HCT116 (cell line): ENCODE results near the gene RGS6. TPM values are rescaled to one million over a fixed set of nuclear protein-coding genes. Genes with fewer than 3 reads are reported as not detected.

Experiments used
- ATAC-seq: fragments of 200-7000 bp; cut with Tn5 transposase; 2 replicates; pipeline ENCODE4 v1.9.1; 2020; ENCODE audit warnings: mild to moderate bottlenecking, moderate library complexity
- BruUV-seq: library from RNA; stranded (reverse); fragments of 400-500 nt; replicated peaks from 2 replicates; lab custom pipeline; 2021; lab: Mats Ljungman, UMichigan
- CTCF ChIA-PET: fragments of 300-600 bp; sonication (Branson Sonifier 250); formaldehyde crosslinking; loops from one replicate; lab custom pipeline; 2021; ENCODE audit warnings: antibody characterized with exemption; lab: Charles Lee
- POLR2A ChIA-PET: fragments of 300-600, 350-600 bp; sonication (Branson Sonifier 250); formaldehyde crosslinking; loops from one replicate; lab custom pipeline; 2021; ENCODE audit warnings: antibody characterized with exemption; lab: Charles Lee
- RAD21 ChIA-PET, 2 experiments: fragments of 300-600 bp; sonication (Branson Sonifier 250); formaldehyde crosslinking; loops; one replicate each; lab custom pipeline; 2023; ENCODE audit warnings: low total read pairs in 2 of 2; ENCODE audit not compliant: uncharacterized antibody in 2 of 2, unreplicated experiment in 2 of 2, low non-redundant PET in 1 of 2; lab: Charles Lee
- DNase-seq: peaks from one replicate; pipeline ENCODE4 v3.0.0-alpha.2; 2010; ENCODE audit warnings: low read depth, low spot score
- H2AFZ ChIP-seq: fragments of 200-600 bp; shearing (Covaris generic), sonication (generic); 2 replicates; pipeline ENCODE4 v1.6.1; 2017; ENCODE audit warnings: low read depth, mixed run types, mixed read lengths, antibody characterized with exemption, low read length; ENCODE audit not compliant: poor library complexity, severe bottlenecking
- H3K27ac ChIP-seq: 2 replicates; pipeline ENCODE4 v1.5.1; 2012; ENCODE audit warnings: low read depth, low read length
- H3K27me3 ChIP-seq: fragments of 200-600 bp; sonication (generic); 2 replicates; pipeline ENCODE4 v1.6.1; 2016; ENCODE audit warnings: mixed run types, low read length, mixed read lengths; ENCODE audit not compliant: insufficient read depth
- H3K36me3 ChIP-seq, 2 experiments: fragments of 200-500 bp in 1 of 2; fragments of 200-600 bp in 1 of 2; sonication (Bioruptor generic) in 1 of 2; sonication (generic) in 1 of 2; 2 replicates each; pipeline versions ENCODE4 v1.5.1 to v1.6.1; 2014 to 2016; ENCODE audit warnings: low read length in 2 of 2, inconsistent platforms in 1 of 2, mixed read lengths in 1 of 2, mixed run types in 1 of 2; ENCODE audit not compliant: insufficient read depth in 2 of 2, control insufficient read depth in 1 of 2
- H3K4me1 ChIP-seq, 2 experiments: fragments of 200-600 bp in 1 of 2; sonication (generic) in 1 of 2; 2 replicates each; pipeline versions ENCODE4 v1.5.1 to v1.6.1; 2012 to 2017; ENCODE audit warnings: low read length in 2 of 2, inconsistent platforms in 1 of 2, mild to moderate bottlenecking in 1 of 2, mixed read lengths in 1 of 2, mixed run types in 1 of 2, moderate library complexity in 1 of 2; ENCODE audit not compliant: insufficient read depth in 2 of 2, control insufficient read depth in 1 of 2
- H3K4me2 ChIP-seq: fragments of 200-600 bp; sonication (generic); 2 replicates; pipeline ENCODE4 v1.6.1; 2017; ENCODE audit warnings: mixed run types, low read length, mixed read lengths
- H3K4me3 ChIP-seq, 2 experiments: fragments of 200-600 bp in 1 of 2; sonication (generic) in 1 of 2; replicated peaks in 1 of 2; 2 replicates each; pipeline ENCODE4 v1.5.1; 2011 to 2016; ENCODE audit warnings: low read length in 2 of 2, control low read depth in 1 of 2, low read depth in 1 of 2, mild to moderate bottlenecking in 1 of 2, mixed read lengths in 1 of 2, mixed run types in 1 of 2
- H3K79me2 ChIP-seq: fragments of 200-600 bp; sonication (generic); 2 replicates; pipeline ENCODE4 v1.6.1; 2017; ENCODE audit warnings: mild to moderate bottlenecking, mixed run types, low read length, moderate library complexity, mixed read lengths; ENCODE audit not compliant: insufficient read depth
- H3K9ac ChIP-seq: fragments of 200-600 bp; sonication (generic); 2 replicates; pipeline ENCODE4 v1.6.1; 2016; ENCODE audit warnings: low read length, mixed read lengths
- H3K9me2 ChIP-seq: fragments of 200-600 bp; sonication (generic), shearing (Covaris generic); 2 replicates; pipeline ENCODE4 v1.6.1; 2017; ENCODE audit warnings: mixed run types, mild to moderate bottlenecking, moderate library complexity; ENCODE audit not compliant: insufficient read depth
- H3K9me3 ChIP-seq, 2 experiments: fragments of 200-500 bp in 1 of 2; fragments of 200-600 bp in 1 of 2; sonication (Bioruptor generic) in 1 of 2; sonication (generic) in 1 of 2; 2 replicates each; pipeline ENCODE4 v1.6.1; 2014 to 2017; ENCODE audit warnings: low read length in 2 of 2, mixed read lengths in 2 of 2, inconsistent platforms in 1 of 2, low read depth in 1 of 2, mild to moderate bottlenecking in 1 of 2, mixed run types in 1 of 2, moderate library complexity in 1 of 2; ENCODE audit not compliant: control insufficient read depth in 1 of 2, insufficient read depth in 1 of 2
- H4K20me1 ChIP-seq: fragments of 200-600 bp; sonication (generic), shearing (Covaris generic); 2 replicates; pipeline ENCODE4 v1.6.1; 2017; ENCODE audit warnings: mixed run types, mild to moderate bottlenecking, moderate library complexity; ENCODE audit not compliant: insufficient read depth
- CBX3 ChIP-seq: IDR thresholded peaks from 2 replicates; pipeline ENCODE4 v1.6.1; 2012; ENCODE audit warnings: low read depth
- CTCF ChIP-seq, 3 experiments: fragments of 200-600 bp in 1 of 3; sonication (generic) in 1 of 3; IDR thresholded peaks in 2 of 3; conservative IDR thresholded peaks in 1 of 3; 2 replicates each; pipeline ENCODE4 v1.5.1; 2012 to 2017; ENCODE audit warnings: low read depth in 2 of 3, low read length in 2 of 3, antibody characterized with exemption in 1 of 3, borderline replicate concordance in 1 of 3, control low read depth in 1 of 3, mild to moderate bottlenecking in 1 of 3, mixed read lengths in 1 of 3, mixed run types in 1 of 3, moderate library complexity in 1 of 3; ENCODE audit not compliant: insufficient read depth in 1 of 3
- EGR1 ChIP-seq: IDR thresholded peaks from 2 replicates; pipeline ENCODE4 v1.6.1; 2012; ENCODE audit warnings: low read depth
- ELF1 ChIP-seq: IDR thresholded peaks from 2 replicates; pipeline ENCODE4 v1.6.1; 2012; ENCODE audit warnings: low read depth, borderline replicate concordance
- EZH2phosphoT487 ChIP-seq: fragments of 200-600 bp; IDR thresholded peaks from 2 replicates; pipeline ENCODE4 v1.6.1; 2018; ENCODE audit warnings: antibody characterized with exemption, borderline replicate concordance
- FOSL1 ChIP-seq: IDR thresholded peaks from 2 replicates; pipeline ENCODE4 v1.6.1; 2012; ENCODE audit warnings: low read depth
- POLR2A ChIP-seq: IDR thresholded peaks from 2 replicates; pipeline ENCODE4 v1.7.0; 2011; ENCODE audit warnings: borderline replicate concordance; ENCODE audit not compliant: insufficient read depth, insufficient read length; ENCODE audit errors: extremely low read depth
- RAD21 ChIP-seq: IDR thresholded peaks from 2 replicates; pipeline ENCODE4 v1.6.1; 2012; ENCODE audit warnings: low read depth, mild to moderate bottlenecking
- SP1 ChIP-seq: IDR thresholded peaks from 2 replicates; pipeline ENCODE4 v1.6.1; 2012; ENCODE audit warnings: low read depth
- SRF ChIP-seq: IDR thresholded peaks from 2 replicates; pipeline ENCODE4 v1.6.1; 2012; ENCODE audit warnings: low read depth
- TCF7L2 ChIP-seq: IDR thresholded peaks from 2 replicates; pipeline ENCODE4 v1.7.0; 2011; ENCODE audit warnings: borderline replicate concordance, inconsistent platforms; ENCODE audit not compliant: insufficient read depth, insufficient read length; ENCODE audit errors: extremely low read depth
- ZBTB33 ChIP-seq: IDR thresholded peaks from 2 replicates; pipeline ENCODE4 v1.6.1; 2011; ENCODE audit warnings: mild to moderate bottlenecking, low read length, moderate library complexity; ENCODE audit not compliant: insufficient replicate concordance; ENCODE audit errors: extremely low read depth
- intact Hi-C: fragments of 100-400 bp; cut with micrococcal nuclease; formaldehyde crosslinking; loops from 2 replicates; pipeline ENCODE4 v1.10.0; 2022
- total RNA-seq: library from RNA; stranded (reverse); gene quantifications from one replicate; pipeline ENCODE4 v1.2.1, GENCODE V29; 2021; ENCODE audit not compliant: unreplicated experiment
- TF ChIP-seq, protein P1 (sequence below): IDR thresholded peaks from 2 replicates; pipeline ENCODE4 v1.6.1; 2012

Gene RGS6
- total RNA-seq, 1 experiment from 2014 or later = 4.7 TPM

DNA sequence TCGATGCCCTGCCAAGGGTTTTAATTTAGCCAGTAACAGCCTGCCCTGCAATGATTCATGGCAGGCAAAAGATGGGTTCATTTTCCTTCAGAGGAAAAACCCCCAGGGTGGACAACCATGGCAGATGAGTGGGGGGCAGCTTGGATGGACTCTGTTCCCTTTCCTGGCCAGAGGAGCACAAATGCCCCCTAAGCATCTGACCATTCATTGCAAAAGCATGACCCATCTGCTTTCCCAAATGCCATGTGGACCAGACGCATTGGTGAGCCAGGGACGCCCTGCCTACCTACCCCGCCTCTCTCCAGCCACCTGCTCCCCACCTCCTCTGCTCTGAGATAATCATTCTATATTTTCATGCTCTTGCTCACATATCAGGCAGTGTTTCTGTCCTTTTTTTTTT, 679.8 kb downstream of the RGS6 start:
- RAD21 ChIA-PET = no interaction called here
- Histone ChIP-seq H3K9ac (no peak overlapping the region), H3K27ac (no peak overlapping the region), H3K4me3 (no peak overlapping the region), H3K27me3 (no peaks in the 10 kb centered on the region), H3K4me2 (no peak overlapping the region), H3K79me2 (no peaks in the 10 kb centered on the region), H3K9me3 (no peaks in the 10 kb centered on the region), H3K9me2 (no peaks in the 10 kb centered on the region), H3K36me3 (no peaks in the 10 kb centered on the region), H4K20me1 (no peaks in the 10 kb centered on the region), H3K4me1 (peaks cover 7 to 29% of the 10 kb centered on the region in 2 experiments), H2AFZ (no peak overlapping the region)
- TF ChIP-seq CBX3 (no peak), TCF7L2 (no peak), EGR1 (no peak), ELF1 (no peak), POLR2A (no peak), SRF (no peak), RAD21 (no peak), EZH2phosphoT487 (no peak), SP1 (no peak)
- TF ChIP-seq, protein P1, sequence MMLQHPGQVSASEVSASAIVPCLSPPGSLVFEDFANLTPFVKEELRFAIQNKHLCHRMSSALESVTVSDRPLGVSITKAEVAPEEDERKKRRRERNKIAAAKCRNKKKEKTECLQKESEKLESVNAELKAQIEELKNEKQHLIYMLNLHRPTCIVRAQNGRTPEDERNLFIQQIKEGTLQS = no peak
- POLR2A ChIA-PET = no interaction called here
- CTCF ChIA-PET = no interaction called here
- DNase-seq = no peak
- no peak for ATAC-seq
- intact Hi-C loops = no loop called here
- BruUV-seq = no TSS peak

- no TSS peak for BruUV-seq
- Histone ChIP-seq H3K79me2 (no peaks in the 10 kb centered on the region), H3K27me3 (no peaks in the 10 kb centered on the region), H3K9me3 (no peaks in the 10 kb centered on the region), H3K4me1 (peaks cover 1 to 17% of the 10 kb centered on the region in 2 experiments), H4K20me1 (no peaks in the 10 kb centered on the region), H3K9me2 (no peaks in the 10 kb centered on the region), H3K4me3 (no peak overlapping the region), H3K4me2 (no peak overlapping the region), H3K27ac (no peak overlapping the region), H3K9ac (no peak overlapping the region), H3K36me3 (no peaks in the 10 kb centered on the region), H2AFZ (no peak overlapping the region)
- DNase-seq (no peak), ATAC-seq (no peak)
- intact Hi-C loops = no loop called here
- RAD21 ChIA-PET = no interaction called here
- POLR2A ChIA-PET = no interaction called here
- CTCF ChIA-PET = no interaction called here
- TF ChIP-seq ZBTB33 (no peak), EGR1 (no peak), FOSL1 (no peak), CTCF (IDR thresholded peaks at IDR 0.05 in 2 of 3, conservative IDR thresholded peaks at IDR 0.05 in 1 of 3; ENCODE audit: borderline replicate concordance in 1 of 3, insufficient read depth in 1 of 3, low read depth in 2 of 3, low read length in 2 of 3) (no peak)
Observed at GRCh38 chr14:72613231-72613974, 681.2 kb downstream of the RGS6 start.
